Gastrocnemius medialis (tissue), 4 donors: ENCODE data around the gene SPEG.

ENCODE experiments used
- POLR2A ChIP-seq, 2 donors: fragments of 450-650 bp; IDR thresholded peaks; one replicate each; pipeline ENCODE4 v1.6.1; 2017; ENCODE audit warnings: antibody characterized with exemption in 2 of 2, mild to moderate bottlenecking in 2 of 2, moderate library complexity in 2 of 2
- TF ChIP-seq, protein P1 (sequence below), 5 experiments: fragments of 450-650 bp in 3 of 5; fragments of 200-600 bp in 2 of 5; sonication (generic) in 2 of 5; IDR thresholded peaks in 4 of 5; conservative IDR thresholded peaks in 1 of 5; 1 replicate in 4 of 5; 2 replicates in 1 of 5; pipeline ENCODE4 v1.5.1; 2016 to 2019; ENCODE audit warnings: antibody characterized with exemption in 5 of 5, mild to moderate bottlenecking in 3 of 5, moderate library complexity in 3 of 5

DNA sequence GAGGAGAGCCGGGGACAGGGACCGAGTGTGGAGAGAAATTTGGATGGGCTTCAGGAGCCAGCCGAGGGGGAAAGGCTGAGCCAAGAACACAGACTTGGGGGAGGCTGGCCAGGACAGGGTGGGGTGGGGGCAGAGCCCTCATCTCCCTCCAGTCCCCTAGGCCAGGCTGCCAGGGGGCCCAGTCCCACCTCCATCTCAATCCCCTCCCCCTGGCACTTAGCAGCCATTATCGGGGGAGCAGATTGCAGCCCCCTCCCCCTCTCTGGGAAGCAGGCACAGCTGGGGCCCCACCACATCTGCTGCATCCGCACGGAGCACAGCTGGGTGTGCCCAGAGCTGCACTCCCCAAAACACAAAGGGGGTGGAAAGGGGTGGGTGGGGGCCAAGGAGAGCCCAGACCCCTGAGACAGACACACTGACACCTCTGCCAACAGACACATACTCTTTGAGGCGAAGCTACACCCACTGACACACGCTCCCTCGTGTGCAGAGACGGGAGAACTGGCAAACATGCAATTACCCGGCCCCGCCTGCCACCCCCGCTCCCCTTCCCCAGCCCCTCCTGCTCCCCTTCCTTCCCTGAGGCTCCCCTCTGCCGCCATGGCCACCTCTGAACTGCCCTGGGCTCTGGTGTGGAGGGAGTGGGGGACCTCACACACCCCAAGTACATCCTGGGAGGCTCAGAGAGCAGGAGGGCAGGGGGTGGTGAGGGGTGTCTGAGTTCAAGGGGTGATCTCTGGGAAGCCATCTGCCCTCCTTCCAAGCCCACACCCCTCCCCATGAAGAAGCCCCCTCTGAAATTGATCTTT is 74.5 kb downstream of the SPEG start:
- no peak for TF ChIP-seq POLR2A (IDR thresholded peaks at IDR 0.05)
- TF ChIP-seq, protein P1, sequence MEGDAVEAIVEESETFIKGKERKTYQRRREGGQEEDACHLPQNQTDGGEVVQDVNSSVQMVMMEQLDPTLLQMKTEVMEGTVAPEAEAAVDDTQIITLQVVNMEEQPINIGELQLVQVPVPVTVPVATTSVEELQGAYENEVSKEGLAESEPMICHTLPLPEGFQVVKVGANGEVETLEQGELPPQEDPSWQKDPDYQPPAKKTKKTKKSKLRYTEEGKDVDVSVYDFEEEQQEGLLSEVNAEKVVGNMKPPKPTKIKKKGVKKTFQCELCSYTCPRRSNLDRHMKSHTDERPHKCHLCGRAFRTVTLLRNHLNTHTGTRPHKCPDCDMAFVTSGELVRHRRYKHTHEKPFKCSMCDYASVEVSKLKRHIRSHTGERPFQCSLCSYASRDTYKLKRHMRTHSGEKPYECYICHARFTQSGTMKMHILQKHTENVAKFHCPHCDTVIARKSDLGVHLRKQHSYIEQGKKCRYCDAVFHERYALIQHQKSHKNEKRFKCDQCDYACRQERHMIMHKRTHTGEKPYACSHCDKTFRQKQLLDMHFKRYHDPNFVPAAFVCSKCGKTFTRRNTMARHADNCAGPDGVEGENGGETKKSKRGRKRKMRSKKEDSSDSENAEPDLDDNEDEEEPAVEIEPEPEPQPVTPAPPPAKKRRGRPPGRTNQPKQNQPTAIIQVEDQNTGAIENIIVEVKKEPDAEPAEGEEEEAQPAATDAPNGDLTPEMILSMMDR (IDR thresholded peaks at IDR 0.05 in 4 of 5, conservative IDR thresholded peaks at IDR 0.05 in 1 of 5), result no peak
